ENCODE results near the gene ICAM5. TPM values are rescaled to one million over a fixed set of nuclear protein-coding genes. Genes with fewer than 3 reads are reported as not detected.
A peak's percentile ranks its signal among the peaks of the same experiment; 100 is the strongest.
"Not testable (repeated sequence)": the region's sequence is repeated elsewhere in the genome, so short reads cannot be mapped to it uniquely, and the experiment has no call there.

ICAM5 gene, protein sequence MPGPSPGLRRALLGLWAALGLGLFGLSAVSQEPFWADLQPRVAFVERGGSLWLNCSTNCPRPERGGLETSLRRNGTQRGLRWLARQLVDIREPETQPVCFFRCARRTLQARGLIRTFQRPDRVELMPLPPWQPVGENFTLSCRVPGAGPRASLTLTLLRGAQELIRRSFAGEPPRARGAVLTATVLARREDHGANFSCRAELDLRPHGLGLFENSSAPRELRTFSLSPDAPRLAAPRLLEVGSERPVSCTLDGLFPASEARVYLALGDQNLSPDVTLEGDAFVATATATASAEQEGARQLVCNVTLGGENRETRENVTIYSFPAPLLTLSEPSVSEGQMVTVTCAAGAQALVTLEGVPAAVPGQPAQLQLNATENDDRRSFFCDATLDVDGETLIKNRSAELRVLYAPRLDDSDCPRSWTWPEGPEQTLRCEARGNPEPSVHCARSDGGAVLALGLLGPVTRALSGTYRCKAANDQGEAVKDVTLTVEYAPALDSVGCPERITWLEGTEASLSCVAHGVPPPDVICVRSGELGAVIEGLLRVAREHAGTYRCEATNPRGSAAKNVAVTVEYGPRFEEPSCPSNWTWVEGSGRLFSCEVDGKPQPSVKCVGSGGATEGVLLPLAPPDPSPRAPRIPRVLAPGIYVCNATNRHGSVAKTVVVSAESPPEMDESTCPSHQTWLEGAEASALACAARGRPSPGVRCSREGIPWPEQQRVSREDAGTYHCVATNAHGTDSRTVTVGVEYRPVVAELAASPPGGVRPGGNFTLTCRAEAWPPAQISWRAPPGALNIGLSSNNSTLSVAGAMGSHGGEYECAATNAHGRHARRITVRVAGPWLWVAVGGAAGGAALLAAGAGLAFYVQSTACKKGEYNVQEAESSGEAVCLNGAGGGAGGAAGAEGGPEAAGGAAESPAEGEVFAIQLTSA
- not detected for polyA plus RNA-seq

DNA sequence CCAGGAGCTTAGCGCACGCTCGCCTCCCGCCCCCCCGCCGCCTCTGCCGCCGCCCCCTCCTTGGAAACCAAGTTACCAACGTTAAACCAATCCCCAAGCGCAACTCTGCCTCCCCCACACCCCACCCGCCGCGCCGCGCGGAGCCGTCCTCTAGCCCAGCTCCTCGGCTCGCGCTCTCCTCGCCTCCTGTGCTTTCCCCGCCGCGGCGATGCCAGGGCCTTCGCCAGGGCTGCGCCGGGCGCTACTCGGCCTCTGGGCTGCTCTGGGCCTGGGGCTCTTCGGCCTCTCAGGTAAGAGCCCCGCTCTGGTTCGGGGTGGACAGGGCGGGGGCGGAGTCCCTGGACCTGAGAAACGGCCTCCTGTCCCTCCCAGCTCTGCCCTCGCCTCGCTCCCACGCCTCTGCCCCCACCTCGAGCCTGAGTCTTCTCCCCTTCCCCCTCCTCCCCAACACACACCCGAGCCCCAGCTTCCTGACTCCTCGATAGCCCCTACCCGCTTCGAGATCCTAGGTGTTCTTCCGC, at the start of gene ICAM5:
ICAM5 (plus strand) TSS at position 117 of the 521 bp plus-strand sequence; CDS start at position 209, 92 bp downstream.
- Mint-ChIP-seq H3K27ac (peak within 1 kb of the TSS in 3 of 6 donors; percentile 41 to 66 (median 49)), H3K4me1 (peaks cover 77 to 82% of the 10 kb centered on the region in 2 donors), H3K9me3 (peaks cover 0 to 4% (median 0%) of the 10 kb centered on the region in 6 donors), H3K27me3 (ENCODE audit: low read depth in 3 of 3) (peaks cover 50 to 77% (median 51%) of the 10 kb centered on the region in 3 donors), H3K4me3 (peak within 1 kb of the TSS; percentile 83 to 90 (median 85)), H3K36me3 (peaks cover 13 to 17% (median 14%) of the 10 kb centered on the region in 3 donors)
- peak in 2 of 3 donors; percentile 24 to 36 for DNase-seq

DNA sequence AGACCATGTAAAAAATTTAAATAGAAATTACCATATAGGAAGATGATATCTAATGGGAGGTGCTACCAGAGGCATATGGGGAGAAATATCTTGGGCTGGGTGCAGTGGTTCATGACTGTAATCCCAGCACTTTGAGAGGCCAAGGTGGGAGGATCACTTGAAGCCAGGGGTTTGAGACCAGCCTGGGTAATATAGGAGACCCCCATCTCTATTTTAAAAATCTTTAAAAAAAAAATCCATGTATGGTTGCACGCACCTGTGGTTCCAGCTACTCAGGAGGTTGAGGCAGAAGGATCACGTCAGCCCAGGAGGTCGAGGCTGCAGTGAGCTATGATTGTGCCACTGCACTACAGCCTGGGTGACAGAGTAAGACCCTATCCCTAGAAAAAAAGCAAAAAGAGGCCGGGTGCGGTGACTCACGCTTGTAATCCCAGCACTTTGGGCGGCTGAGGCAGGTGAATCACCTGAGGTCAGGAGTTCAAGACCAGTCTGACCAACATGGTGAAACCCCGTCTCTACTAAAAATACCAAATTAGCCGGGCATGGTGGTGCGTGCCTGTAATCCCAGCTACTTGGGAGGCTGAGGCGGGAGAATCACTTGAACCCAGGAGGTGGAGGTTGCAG, 47.8 kb upstream of the ICAM5 start:
- not testable (repeated sequence) for H3K27me3 Mint-ChIP-seq (ENCODE audit: low read depth in 3 of 3); H3K36me3 Mint-ChIP-seq; H3K4me3 Mint-ChIP-seq; H3K9me3 Mint-ChIP-seq; DNase-seq; H3K27ac Mint-ChIP-seq; H3K4me1 Mint-ChIP-seq

DNA sequence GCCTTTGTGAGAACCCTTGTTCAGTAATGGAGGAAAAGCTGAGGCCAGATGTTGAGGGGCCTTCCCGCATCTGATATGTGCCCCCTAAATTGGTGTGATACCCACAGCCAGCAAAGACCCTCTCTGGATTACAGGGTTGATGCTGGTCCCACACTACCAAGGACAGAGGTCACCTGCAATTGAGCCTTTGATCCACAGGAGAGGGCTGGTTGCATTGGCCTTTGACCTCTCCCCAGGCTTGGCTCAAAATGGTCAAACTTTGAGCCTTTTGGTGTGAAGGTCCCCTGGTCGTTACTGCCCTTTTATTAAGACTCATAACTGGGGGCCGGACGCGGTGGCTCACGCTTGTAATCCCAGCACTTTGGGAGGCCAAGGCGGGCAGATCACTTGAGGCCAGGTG, 46.1 kb upstream of the ICAM5 start:
- Mint-ChIP-seq H3K36me3 (no peaks in the 10 kb centered on the region), H3K4me1 (no peaks in the 10 kb centered on the region), H3K9me3 (no peaks in the 10 kb centered on the region), H3K4me3 (no peak overlapping the region), H3K27ac (no peak overlapping the region), H3K27me3 (ENCODE audit: low read depth in 3 of 3) (no peaks in the 10 kb centered on the region)
- DNase-seq = no peak

DNA sequence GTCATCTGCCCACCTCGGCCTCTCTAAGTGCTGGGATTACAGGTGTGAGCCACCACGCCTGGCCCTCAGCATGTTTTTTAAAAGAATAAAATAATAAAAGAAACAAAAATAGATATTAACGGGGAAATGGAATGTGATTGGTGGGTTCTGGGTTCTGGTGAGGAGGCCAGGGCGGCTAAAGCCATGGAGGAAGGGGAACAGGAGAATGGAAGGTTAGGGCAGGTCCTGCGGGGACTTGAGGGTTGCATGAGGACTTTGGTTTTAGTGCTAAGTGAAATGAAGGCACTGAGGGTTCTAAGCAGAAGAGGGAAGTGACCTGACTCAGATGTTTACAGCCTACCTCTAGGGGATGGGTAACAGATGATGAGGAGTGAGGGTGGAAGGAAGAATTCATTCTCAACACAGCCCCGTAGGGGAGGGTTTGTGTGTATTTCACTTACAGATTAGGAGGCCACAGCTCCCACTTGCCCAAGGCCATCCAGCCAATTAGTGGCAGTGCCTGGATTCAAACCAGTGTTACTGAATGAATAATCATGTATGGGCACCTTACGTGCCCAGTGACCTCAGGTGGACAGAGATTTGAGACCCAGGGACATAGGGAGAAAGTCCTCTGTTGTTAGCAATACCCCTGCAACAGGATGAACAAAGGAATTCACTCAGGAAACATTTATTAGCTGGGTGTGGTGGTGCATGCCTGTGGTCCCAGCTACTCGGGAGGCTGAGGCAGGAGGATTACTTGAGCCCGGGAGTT, 44.4 kb upstream of the ICAM5 start:
- H3K9me3 Mint-ChIP-seq = no peaks in the 10 kb centered on the region

DNA sequence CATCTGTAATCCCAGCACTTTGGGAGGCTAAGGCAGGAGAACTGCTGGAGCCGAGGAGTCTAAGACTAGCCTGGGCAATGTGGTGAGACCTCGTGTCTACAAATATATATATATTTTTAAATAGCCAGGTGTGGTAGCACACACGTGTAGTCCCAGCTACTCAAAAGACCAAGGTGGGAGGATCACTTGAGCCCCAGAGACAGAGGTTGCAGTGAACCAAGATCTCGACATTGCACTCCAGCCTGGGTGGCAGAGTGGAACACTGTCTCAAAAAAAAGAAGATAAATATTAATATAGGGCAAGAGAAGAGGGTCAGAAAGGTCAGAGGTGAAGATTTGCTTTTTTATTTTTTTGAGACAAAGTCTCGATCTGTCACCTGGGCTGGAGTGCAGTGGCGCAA, 43.2 kb upstream of the ICAM5 start:
- DNase-seq = no peak
- Mint-ChIP-seq H3K27me3 (ENCODE audit: low read depth in 3 of 3) (no peaks in the 10 kb centered on the region), H3K4me1 (peaks cover 8 to 9% of the 10 kb centered on the region in 2 donors), H3K9me3 (no peaks in the 10 kb centered on the region), H3K36me3 (no peaks in the 10 kb centered on the region), H3K4me3 (no peak overlapping the region), H3K27ac (no peak overlapping the region)

More for the DNA sequence above, 44.4 kb upstream of the ICAM5 start:
- H3K27ac Mint-ChIP-seq = peak overlapping the region in 1 of 6 donors; percentile 76
- no peak for DNase-seq
- no peaks in the 10 kb centered on the region for H3K27me3 Mint-ChIP-seq (ENCODE audit: low read depth in 3 of 3)
- H3K36me3 Mint-ChIP-seq = no peaks in the 10 kb centered on the region
- H3K4me1 Mint-ChIP-seq = peaks cover 4 to 5% of the 10 kb centered on the region in 2 donors
- no peak overlapping the region for H3K4me3 Mint-ChIP-seq

DNA sequence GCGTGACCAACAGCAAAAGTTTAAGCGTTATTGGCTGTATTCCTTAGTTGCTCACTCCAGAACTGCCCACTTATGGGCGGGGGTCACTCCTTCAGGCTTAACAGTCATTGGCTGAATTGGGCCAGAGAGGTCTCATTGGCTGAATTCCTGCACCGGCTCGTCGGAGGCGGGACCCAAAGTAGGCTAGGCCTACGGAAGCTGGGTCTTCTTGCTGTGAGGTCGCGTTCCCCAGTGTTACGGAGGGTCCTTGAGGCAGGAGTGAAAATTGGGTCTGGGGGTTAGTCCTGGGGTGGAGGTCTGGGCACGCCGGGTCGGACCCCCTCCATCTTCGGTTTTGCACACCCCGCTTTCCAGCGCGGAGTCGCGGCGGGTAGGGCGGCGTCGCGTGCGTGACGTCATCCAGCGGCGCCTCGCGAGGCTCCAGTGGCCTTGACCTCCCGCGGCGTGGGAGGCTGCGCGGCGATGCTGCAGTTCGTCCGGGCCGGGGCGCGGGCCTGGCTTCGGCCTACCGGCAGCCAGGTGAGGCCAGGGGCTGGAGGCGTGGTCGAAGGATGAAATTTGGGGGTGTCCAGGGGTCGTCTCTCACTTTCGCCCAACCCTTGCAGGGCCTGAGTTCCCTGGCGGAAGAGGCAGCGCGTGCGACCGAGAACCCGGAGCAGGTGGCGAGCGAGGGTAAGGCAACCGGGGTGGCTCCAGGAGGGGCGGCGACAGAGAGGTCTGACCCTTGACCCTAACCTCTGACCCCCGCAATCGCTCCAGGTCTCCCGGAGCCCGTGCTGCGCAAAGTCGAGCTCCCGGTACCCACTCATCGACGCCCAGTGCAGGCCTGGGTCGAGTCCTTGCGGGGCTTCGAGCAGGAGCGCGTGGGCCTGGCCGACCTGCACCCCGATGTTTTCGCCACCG, 37.7 kb upstream of the ICAM5 start, which contains the start of gene MRPL4:
MRPL4 (plus strand) TSS at position 423 of the 903 bp plus-strand sequence; CDS start at position 463, 40 bp downstream.
- peak within 1 kb of the TSS; percentile 91 to 98 (median 96) for H3K27ac Mint-ChIP-seq
- peak within 1 kb of the TSS; percentile 97 to 99 (median 99) for H3K4me3 Mint-ChIP-seq
- DNase-seq = peak; percentile 97
- peaks cover 5 to 8% (median 6%) of the 10 kb centered on the region in 3 donors for H3K27me3 Mint-ChIP-seq (ENCODE audit: low read depth in 3 of 3)
- H3K4me1 Mint-ChIP-seq = peaks cover 22 to 26% of the 10 kb centered on the region in 2 donors
- H3K9me3 Mint-ChIP-seq = no peaks in the 10 kb centered on the region
- peaks cover 12% of the 10 kb centered on the region in 3 donors for H3K36me3 Mint-ChIP-seq

DNA sequence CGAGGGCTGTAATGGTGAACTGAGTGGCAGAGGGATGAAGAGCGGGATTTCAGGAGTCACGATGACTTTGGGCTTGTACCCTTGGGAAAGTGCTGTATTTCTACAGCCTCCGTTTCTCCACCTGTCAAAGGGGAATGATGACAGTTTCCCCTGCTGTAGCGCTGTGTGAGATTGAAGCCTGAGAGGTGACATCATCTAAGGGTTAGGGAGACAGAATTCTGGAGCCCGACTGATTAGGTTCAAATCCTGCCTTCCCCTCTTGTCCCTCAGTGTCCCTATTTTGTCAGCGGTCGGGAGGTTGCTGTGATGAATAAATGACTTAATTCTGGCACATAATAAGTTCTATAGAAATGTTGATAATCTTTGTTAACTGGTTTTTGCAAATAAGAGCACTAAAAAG, 37.0 kb upstream of the ICAM5 start:
- H3K36me3 Mint-ChIP-seq = peaks cover 12 to 17% (median 17%) of the 10 kb centered on the region in 3 donors
- no peaks in the 10 kb centered on the region for H3K9me3 Mint-ChIP-seq
- DNase-seq = no peak
- peaks cover 25 to 26% of the 10 kb centered on the region in 2 donors for H3K4me1 Mint-ChIP-seq
- peaks cover 5 to 8% (median 6%) of the 10 kb centered on the region in 3 donors for H3K27me3 Mint-ChIP-seq (ENCODE audit: low read depth in 3 of 3)
- H3K4me3 Mint-ChIP-seq = peak overlapping the region; percentile 97 to 99 (median 99)
- peak overlapping the region; percentile 91 to 98 (median 96) for H3K27ac Mint-ChIP-seq

DNA sequence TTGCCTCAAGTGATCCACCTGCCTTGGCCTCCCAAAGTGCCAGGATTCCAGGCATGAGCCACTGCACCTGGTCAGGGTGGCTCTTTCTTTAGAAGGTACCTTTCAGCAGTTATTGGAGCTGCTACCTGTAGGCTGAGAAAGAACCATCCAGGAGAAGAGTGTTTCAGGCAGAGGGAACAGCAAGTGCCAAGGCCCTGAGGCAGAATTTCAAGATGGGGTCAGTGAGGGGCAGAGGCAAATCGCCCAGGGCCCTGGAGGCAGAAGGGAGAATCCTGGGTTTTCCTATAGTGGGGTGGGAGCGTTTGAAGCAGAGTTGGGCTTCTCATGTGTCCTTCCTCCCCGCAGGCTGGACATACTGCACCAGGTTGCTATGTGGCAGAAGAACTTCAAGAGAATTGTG, 35.5 kb upstream of the ICAM5 start:
- peak overlapping the region in 1 of 6 donors; percentile 37 for H3K27ac Mint-ChIP-seq
- peaks cover 12 to 18% (median 17%) of the 10 kb centered on the region in 3 donors for H3K36me3 Mint-ChIP-seq

DNA sequence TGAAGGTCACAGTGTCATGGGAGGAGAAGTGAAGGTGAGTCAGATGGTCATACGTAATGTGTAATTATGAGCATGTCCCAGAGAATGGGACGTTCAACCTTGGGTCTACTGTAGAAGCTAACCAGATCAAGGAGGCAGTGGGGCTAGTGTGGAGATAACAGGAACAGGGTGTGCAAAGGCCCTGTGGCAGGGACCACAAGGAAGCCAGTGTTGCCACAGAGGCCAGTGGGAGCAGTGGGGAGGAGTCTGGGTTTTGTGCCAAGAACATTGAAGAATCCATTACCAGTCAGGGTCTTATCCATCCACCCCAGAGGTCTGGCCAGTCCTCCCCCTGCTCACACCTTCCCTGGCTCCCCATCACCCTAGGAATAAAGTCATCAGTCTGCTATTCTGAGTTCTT, 34.4 kb upstream of the ICAM5 start:
- Mint-ChIP-seq H3K9me3 (no peaks in the 10 kb centered on the region), H3K36me3 (peaks cover 12 to 18% (median 17%) of the 10 kb centered on the region in 3 donors), H3K4me3 (no peak overlapping the region), H3K27ac (peak overlapping the region in 1 of 6 donors; percentile 59), H3K27me3 (ENCODE audit: low read depth in 3 of 3) (peaks cover 5 to 9% (median 6%) of the 10 kb centered on the region in 3 donors), H3K4me1 (peaks cover 20 to 21% of the 10 kb centered on the region in 2 donors)
- no peak for DNase-seq

More for the DNA sequence above, 35.5 kb upstream of the ICAM5 start:
- DNase-seq = no peak
- Mint-ChIP-seq H3K4me1 (peaks cover 25 to 26% of the 10 kb centered on the region in 2 donors), H3K4me3 (peak overlapping the region in 4 of 5 donors; percentile 13 to 56 (median 44)), H3K27me3 (ENCODE audit: low read depth in 3 of 3) (peaks cover 5 to 9% (median 6%) of the 10 kb centered on the region in 3 donors), H3K9me3 (no peaks in the 10 kb centered on the region)

DNA sequence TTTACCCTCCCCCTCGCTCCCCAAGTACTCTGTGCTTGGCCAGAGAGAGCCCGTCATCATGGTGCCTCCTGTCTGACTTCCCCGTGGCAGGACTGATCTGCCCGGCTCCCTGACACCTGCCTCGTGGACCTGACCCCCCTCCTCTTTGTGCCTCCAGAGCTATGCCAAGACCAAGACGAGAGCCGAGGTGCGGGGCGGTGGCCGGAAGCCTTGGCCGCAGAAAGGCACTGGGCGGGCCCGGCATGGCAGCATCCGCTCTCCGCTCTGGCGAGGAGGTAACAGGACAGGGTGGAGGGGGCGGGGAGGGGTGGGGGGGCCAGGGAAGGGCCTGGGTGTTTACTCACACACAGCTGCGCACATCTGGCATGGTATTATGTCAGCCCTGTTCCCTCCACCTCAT, 33.2 kb upstream of the ICAM5 start:
- no peak overlapping the region for H3K4me3 Mint-ChIP-seq
- H3K27ac Mint-ChIP-seq = no peak overlapping the region
- no peak for DNase-seq
- H3K36me3 Mint-ChIP-seq = peaks cover 12 to 18% (median 17%) of the 10 kb centered on the region in 3 donors
- H3K4me1 Mint-ChIP-seq = peaks cover 16 to 18% of the 10 kb centered on the region in 2 donors
- H3K27me3 Mint-ChIP-seq (ENCODE audit: low read depth in 3 of 3) = peaks cover 6 to 10% (median 7%) of the 10 kb centered on the region in 3 donors
- H3K9me3 Mint-ChIP-seq = no peaks in the 10 kb centered on the region

DNA sequence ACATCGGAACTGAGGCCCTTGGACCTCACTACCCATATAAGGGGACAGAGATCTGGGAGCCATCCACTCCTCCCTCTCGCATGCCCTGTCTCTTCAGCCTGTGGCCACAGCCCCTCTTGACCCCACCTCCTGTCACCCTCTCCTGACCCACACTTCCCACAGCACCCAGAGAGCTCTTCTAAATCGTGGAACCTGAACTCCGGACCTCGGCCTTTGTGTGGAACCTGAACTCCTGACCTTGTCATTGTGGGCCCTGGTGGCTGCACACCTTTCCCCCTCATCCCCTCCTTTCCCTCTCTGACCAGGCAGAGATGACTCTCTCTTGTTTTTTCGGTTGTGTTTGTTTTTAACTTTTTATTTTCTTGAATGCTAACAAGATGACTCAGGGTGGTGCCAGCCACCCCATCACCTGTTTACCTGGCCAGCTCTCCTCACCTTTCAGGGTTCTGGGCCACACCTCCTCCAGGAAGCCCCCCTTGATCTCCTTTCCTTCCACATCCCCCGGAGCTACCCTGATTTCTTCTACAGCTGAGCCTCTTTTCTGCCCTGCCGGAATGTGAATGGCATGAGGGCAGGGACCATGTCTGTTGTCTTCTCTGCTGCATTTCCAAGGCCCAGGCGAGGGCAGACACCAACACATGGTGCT, 32.7 kb upstream of the ICAM5 start:
- no peak for DNase-seq
- no peaks in the 10 kb centered on the region for H3K9me3 Mint-ChIP-seq
- H3K27me3 Mint-ChIP-seq (ENCODE audit: low read depth in 3 of 3) = peaks cover 2 to 6% (median 4%) of the 10 kb centered on the region in 3 donors
- H3K4me3 Mint-ChIP-seq = peak overlapping the region in 1 of 5 donors; percentile 44
- no peak overlapping the region for H3K27ac Mint-ChIP-seq
- peaks cover 11 to 13% of the 10 kb centered on the region in 2 donors for H3K4me1 Mint-ChIP-seq
- H3K36me3 Mint-ChIP-seq = peaks cover 12 to 18% (median 17%) of the 10 kb centered on the region in 3 donors
